Activated CD4-positive, alpha-beta T cell treated with anti-CD3 and anti-CD28 coated beads for 36 hours (primary cell): ENCODE results near the gene ELAPOR2. TPM values are rescaled to one million over a fixed set of nuclear protein-coding genes. Genes with fewer than 3 reads are reported as not detected.
"Not testable (repeated sequence)": the region's sequence is repeated elsewhere in the genome, so short reads cannot be mapped to it uniquely, and the experiment has no call there.

Experiments used
- ATAC-seq: fragments of 200-7000 bp; cut with Tn5 transposase; one replicate; pipeline ENCODE4 v1.10.0; 2021; ENCODE audit warnings: mild to moderate bottlenecking, moderate library complexity
- CTCF ChIA-PET: fragments of 350-600 bp; sonication (Branson Sonifier 250); formaldehyde crosslinking; loops from one replicate; lab custom pipeline; 2021; ENCODE audit warnings: antibody characterized with exemption; lab: Charles Lee
- POLR2A ChIA-PET: fragments of 350-600 bp; sonication (Branson Sonifier 250); formaldehyde crosslinking; loops from one replicate; lab custom pipeline; 2021; ENCODE audit warnings: antibody characterized with exemption, inconsistent platforms; lab: Charles Lee
- DNase-seq: peaks from one replicate; pipeline ENCODE4 v3.0.0-alpha.2; 2020
- H3K27ac Mint-ChIP-seq: one replicate; pipeline ENCODE4 v1.8.0; 2021; ENCODE audit warnings: mixed read lengths
- H3K27me3 Mint-ChIP-seq: one replicate; pipeline ENCODE4 v1.8.0; 2021; ENCODE audit warnings: mixed read lengths
- H3K36me3 Mint-ChIP-seq: one replicate; pipeline ENCODE4 v1.8.0; 2021; ENCODE audit warnings: low read depth, mixed read lengths
- H3K4me1 Mint-ChIP-seq: one replicate; pipeline ENCODE4 v1.8.0; 2021; ENCODE audit warnings: mixed read lengths
- H3K4me3 Mint-ChIP-seq: one replicate; pipeline ENCODE4 v1.8.0; 2021; ENCODE audit warnings: mild to moderate bottlenecking, moderate library complexity, mixed read lengths
- H3K9me3 Mint-ChIP-seq: one replicate; pipeline ENCODE4 v1.8.0; 2021; ENCODE audit warnings: low read depth, mixed read lengths
- intact Hi-C, 2 experiments: fragments of 100-400 bp; cut with DNase I in 1 of 2; cut with micrococcal nuclease in 1 of 2; formaldehyde crosslinking; loops; one replicate each; pipeline versions ENCODE4 v1.14.2 to v1.15.1; 2022 to 2024; cut with DNase I, micrococcal nuclease
- total RNA-seq, 2 experiments: library from RNA; stranded (reverse); gene quantifications; one replicate each; pipeline ENCODE4 v1.2.3, GENCODE V29; 2021

Gene ELAPOR2, protein sequence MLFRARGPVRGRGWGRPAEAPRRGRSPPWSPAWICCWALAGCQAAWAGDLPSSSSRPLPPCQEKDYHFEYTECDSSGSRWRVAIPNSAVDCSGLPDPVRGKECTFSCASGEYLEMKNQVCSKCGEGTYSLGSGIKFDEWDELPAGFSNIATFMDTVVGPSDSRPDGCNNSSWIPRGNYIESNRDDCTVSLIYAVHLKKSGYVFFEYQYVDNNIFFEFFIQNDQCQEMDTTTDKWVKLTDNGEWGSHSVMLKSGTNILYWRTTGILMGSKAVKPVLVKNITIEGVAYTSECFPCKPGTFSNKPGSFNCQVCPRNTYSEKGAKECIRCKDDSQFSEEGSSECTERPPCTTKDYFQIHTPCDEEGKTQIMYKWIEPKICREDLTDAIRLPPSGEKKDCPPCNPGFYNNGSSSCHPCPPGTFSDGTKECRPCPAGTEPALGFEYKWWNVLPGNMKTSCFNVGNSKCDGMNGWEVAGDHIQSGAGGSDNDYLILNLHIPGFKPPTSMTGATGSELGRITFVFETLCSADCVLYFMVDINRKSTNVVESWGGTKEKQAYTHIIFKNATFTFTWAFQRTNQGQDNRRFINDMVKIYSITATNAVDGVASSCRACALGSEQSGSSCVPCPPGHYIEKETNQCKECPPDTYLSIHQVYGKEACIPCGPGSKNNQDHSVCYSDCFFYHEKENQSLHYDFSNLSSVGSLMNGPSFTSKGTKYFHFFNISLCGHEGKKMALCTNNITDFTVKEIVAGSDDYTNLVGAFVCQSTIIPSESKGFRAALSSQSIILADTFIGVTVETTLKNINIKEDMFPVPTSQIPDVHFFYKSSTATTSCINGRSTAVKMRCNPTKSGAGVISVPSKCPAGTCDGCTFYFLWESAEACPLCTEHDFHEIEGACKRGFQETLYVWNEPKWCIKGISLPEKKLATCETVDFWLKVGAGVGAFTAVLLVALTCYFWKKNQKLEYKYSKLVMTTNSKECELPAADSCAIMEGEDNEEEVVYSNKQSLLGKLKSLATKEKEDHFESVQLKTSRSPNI
- 1 to 10 TPM; 3.9 to 4.4 TPM for total RNA-seq

- peak; percentile 95 for ATAC-seq
- no peaks in the 10 kb centered on the region for H3K9me3 Mint-ChIP-seq
- ChIA-PET CTCF (interaction anchor here (1.2 to 1.8 kb wide), 5 partner anchors 90 to 178 kb away, joined by 3 to 8 read pairs (median 6); partner anchors contain the start of gene DMTF1), POLR2A (interaction anchor here (0.5 to 0.6 kb wide), 2 partner anchors 14 to 64 kb away, joined by 3 to 7 read pairs; no protein-coding TSS in a partner anchor)
- H3K27me3 Mint-ChIP-seq: peaks cover 17% of the 10 kb centered on the region
- peak within 1 kb of the TSS; percentile 63 for H3K27ac Mint-ChIP-seq
- intact Hi-C loops: loop anchor here (1.0 to 5.0 kb wide), 9 partner anchors 82 to 288 kb away; partner anchors contain the start of genes DMTF1 (in 2 of the 2) and CROT (in 1 of the 2)
- H3K36me3 Mint-ChIP-seq: no peaks in the 10 kb centered on the region
- H3K4me1 Mint-ChIP-seq: peaks cover 13% of the 10 kb centered on the region
- DNase-seq: peak; percentile 88
- peak within 1 kb of the TSS; percentile 73 for H3K4me3 Mint-ChIP-seq
These were observed at the start of gene ELAPOR2 for GRCh38 chr7:87059525-87060287. TSS of gene ELAPOR2 (minus strand) at chr7:87059654. CDS start at chr7:87059513, 141 bp downstream.

DNA sequence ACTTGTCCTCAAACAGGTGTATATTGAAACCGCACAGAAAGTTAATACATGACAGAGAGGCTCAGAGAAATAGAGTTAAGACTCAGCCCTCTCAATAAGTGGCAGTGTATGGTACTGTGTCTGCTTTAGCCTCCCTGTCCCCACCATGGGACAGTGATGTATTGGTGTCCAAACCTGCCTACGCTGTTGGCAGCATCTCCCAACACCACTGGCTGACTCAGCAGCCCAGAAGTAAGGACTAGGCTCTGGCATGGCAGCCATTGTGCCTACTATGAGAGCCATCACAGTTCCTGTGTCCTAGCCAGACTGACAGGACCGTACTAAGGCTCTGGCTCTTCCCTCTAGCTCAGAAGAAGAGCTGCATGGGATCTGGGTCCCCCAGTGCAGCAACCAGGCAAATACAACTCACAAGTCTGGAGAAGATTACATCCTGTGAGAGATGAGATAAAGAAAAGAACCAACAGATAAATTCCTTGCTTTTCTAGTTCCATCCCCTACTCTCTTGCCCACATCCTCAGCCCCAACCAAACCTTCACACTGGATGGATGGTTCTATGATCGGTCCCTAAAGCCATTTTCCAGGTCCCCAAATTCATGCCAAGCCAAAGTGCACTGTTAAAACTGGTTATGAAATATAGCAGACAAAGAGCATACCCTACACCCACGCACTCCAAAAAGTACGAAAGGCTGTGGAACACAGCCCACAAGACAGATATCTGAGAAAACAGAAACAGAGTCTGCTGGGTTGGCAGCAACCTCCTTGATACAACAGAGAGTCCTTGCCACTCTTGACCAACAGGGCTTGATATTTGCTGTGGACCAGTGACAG is 48.7 kb upstream of the ELAPOR2 start:
- intact Hi-C loops: no loop called here
- ATAC-seq (no peak), DNase-seq (no peak)
- H3K27ac Mint-ChIP-seq: no peak overlapping the region
- peaks cover 5% of the 10 kb centered on the region for H3K27me3 Mint-ChIP-seq
- POLR2A ChIA-PET: no interaction called here
- H3K4me3 Mint-ChIP-seq: no peak overlapping the region
- CTCF ChIA-PET: interaction anchor here (0.9 kb wide), 1 partner anchor 9 kb away, joined by 3 read pairs; no protein-coding TSS in a partner anchor
- no peaks in the 10 kb centered on the region for H3K4me1 Mint-ChIP-seq
- H3K36me3 Mint-ChIP-seq: no peaks in the 10 kb centered on the region
- no peaks in the 10 kb centered on the region for H3K9me3 Mint-ChIP-seq

GRCh38 chr7:87106974-87107612 is 47.6 kb upstream of the ELAPOR2 start:
- no peak overlapping the region for H3K4me3 Mint-ChIP-seq
- H3K36me3 Mint-ChIP-seq: no peaks in the 10 kb centered on the region
- ChIA-PET POLR2A (interaction anchor here (0.6 kb wide), 1 partner anchor 233 kb away, joined by 3 read pairs; no protein-coding TSS in a partner anchor), CTCF (interaction anchor here (0.9 to 1.1 kb wide), 2 partner anchors 10 to 46 kb away, joined by 3 read pairs; no protein-coding TSS in a partner anchor)
- no peak for DNase-seq
- H3K27me3 Mint-ChIP-seq: peaks cover 5% of the 10 kb centered on the region
- no peak for ATAC-seq
- H3K9me3 Mint-ChIP-seq: no peaks in the 10 kb centered on the region
- H3K4me1 Mint-ChIP-seq: no peaks in the 10 kb centered on the region
- no peak overlapping the region for H3K27ac Mint-ChIP-seq
- intact Hi-C loops: no loop called here

DNA sequence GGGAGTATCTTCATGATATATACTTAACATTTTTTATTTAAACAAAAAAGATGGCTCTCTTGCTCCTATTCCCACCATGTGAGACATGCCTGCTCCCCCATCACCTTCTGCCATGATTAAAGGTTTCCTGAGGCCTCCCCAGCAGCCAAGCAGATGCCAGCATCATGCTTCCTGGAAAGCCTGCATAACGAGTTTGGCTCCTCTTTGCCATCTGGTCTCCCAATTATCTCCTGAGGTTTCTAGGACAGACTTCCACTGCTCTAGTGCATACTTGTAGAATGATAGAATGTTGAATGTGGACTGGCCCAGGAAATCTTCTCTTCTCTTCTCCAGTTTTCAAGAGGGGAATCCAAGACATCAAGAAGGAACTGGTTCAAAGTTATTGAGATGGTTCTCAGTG is 45.9 kb upstream of the ELAPOR2 start:
- ATAC-seq (no peak), DNase-seq (no peak)
- no peak overlapping the region for H3K4me3 Mint-ChIP-seq
- peaks cover 8% of the 10 kb centered on the region for H3K27me3 Mint-ChIP-seq
- CTCF ChIA-PET: no interaction called here
- H3K4me1 Mint-ChIP-seq: no peaks in the 10 kb centered on the region
- no peaks in the 10 kb centered on the region for H3K9me3 Mint-ChIP-seq
- POLR2A ChIA-PET: no interaction called here
- H3K27ac Mint-ChIP-seq: no peak overlapping the region
- intact Hi-C loops: no loop called here
- no peaks in the 10 kb centered on the region for H3K36me3 Mint-ChIP-seq

DNA sequence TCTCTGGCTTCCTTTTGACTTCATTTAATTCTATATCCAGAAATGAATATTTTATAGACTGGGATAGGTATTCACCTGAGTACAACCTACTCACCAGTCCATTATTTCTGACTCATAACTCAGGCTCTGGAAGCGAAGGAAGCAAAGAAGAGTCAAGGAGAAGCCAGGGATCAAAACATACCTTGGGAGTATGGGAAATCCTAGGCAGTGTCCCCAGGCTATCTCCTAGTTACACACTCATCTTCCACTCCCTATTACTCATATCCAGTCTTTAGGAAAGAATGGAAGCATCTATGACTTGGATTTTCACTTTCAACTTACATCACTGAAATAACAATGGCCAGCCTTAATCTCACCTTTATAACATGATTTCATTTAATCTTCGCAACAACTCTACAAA is 40.9 kb upstream of the ELAPOR2 start:
- Mint-ChIP-seq H3K4me3 (no peak overlapping the region), H3K4me1 (no peaks in the 10 kb centered on the region), H3K9me3 (no peaks in the 10 kb centered on the region), H3K27ac (no peak overlapping the region), H3K27me3 (peaks cover 7% of the 10 kb centered on the region), H3K36me3 (no peaks in the 10 kb centered on the region)
- intact Hi-C loops: no loop called here
- DNase-seq (no peak), ATAC-seq (no peak)
- POLR2A ChIA-PET: no interaction called here
- CTCF ChIA-PET: no interaction called here

- POLR2A ChIA-PET, H3K4me3 Mint-ChIP-seq, intact Hi-C loops, H3K27ac Mint-ChIP-seq, H3K4me1 Mint-ChIP-seq, H3K9me3 Mint-ChIP-seq, DNase-seq, CTCF ChIA-PET, ATAC-seq, H3K36me3 Mint-ChIP-seq: not testable (repeated sequence)
- H3K27me3 Mint-ChIP-seq: peaks cover 11% of the 10 kb centered on the region
These were observed 37.9 kb upstream of the ELAPOR2 start for GRCh38 chr7:87097375-87097774.

DNA sequence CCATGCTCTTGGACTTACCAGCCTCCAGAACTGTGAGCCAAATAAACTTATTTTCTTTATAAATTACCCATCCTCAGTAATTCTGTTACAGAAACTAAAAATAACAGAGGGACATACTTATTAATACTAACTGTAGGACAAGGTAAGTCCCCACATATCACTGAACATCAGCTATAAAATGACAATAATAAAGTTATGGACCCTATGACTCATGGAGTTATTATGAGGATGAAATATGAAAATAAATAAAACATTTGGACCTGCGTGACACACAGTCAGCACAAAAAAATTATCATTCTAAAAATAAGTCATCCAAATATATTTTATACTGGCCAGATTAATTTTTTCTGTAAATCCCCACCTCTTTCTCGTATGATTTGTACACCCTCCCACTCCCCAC is 34.9 kb upstream of the ELAPOR2 start:
- POLR2A ChIA-PET: no interaction called here
- Mint-ChIP-seq H3K9me3 (no peaks in the 10 kb centered on the region), H3K4me1 (no peaks in the 10 kb centered on the region), H3K36me3 (no peaks in the 10 kb centered on the region), H3K4me3 (no peak overlapping the region), H3K27ac (no peak overlapping the region), H3K27me3 (peaks cover 10% of the 10 kb centered on the region)
- ATAC-seq (no peak), DNase-seq (no peak)
- CTCF ChIA-PET: interaction anchor here (1.2 kb wide), 1 partner anchor 12 kb away, joined by 3 read pairs; no protein-coding TSS in a partner anchor
- intact Hi-C loops: no loop called here

DNA sequence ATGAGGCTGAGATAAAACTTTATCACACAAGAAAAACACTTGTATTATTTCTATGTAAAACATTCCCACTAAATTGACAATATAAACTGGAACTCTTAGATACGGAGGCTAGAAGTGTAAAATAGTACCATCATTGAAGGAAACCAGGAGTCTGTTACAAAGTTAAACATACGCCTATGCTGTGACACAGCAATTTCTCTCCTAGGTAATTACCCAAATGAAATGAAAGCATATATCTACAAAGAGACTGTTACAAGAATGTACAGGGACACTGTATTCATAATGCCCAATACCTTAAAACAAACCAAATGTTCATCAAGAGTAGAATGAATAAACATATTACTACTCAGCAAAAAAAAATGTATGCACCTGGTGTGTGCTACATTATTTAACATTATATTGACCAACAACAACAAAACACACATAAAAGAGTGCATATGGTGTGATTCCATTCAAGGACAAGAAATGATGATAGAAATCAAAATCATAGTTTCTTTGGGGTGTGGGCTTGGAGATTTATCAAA is 33.2 kb upstream of the ELAPOR2 start:
- POLR2A ChIA-PET: no interaction called here
- Mint-ChIP-seq H3K4me3 (no peak overlapping the region), H3K27ac (no peak overlapping the region), H3K36me3 (no peaks in the 10 kb centered on the region), H3K27me3 (peaks cover 12% of the 10 kb centered on the region), H3K9me3 (no peaks in the 10 kb centered on the region), H3K4me1 (no peaks in the 10 kb centered on the region)
- CTCF ChIA-PET: no interaction called here
- DNase-seq (no peak), ATAC-seq (no peak)
- intact Hi-C loops: no loop called here

GRCh38 chr7:87091487-87092066 is 32.1 kb upstream of the ELAPOR2 start:
- Mint-ChIP-seq H3K36me3 (no peaks in the 10 kb centered on the region), H3K27ac (no peak overlapping the region), H3K4me1 (no peaks in the 10 kb centered on the region), H3K27me3 (peaks cover 12% of the 10 kb centered on the region), H3K4me3 (no peak overlapping the region), H3K9me3 (peaks cover 5% of the 10 kb centered on the region)
- ATAC-seq (no peak), DNase-seq (no peak)
- intact Hi-C loops: no loop called here
- POLR2A ChIA-PET: no interaction called here
- CTCF ChIA-PET: no interaction called here
